IMR-90 (cell line): ENCODE data around the gene ZNF423. TPM values are rescaled to one million over a fixed set of nuclear protein-coding genes. Genes with fewer than 3 reads are reported as not detected.

ENCODE experiments used
- ATAC-seq: fragments of 200-7000 bp; cut with Tn5 transposase; 2 replicates; pipeline ENCODE4 v1.9.1; 2020; ENCODE audit warnings: low read depth, mild to moderate bottlenecking, moderate library complexity
- BruUV-seq: library from RNA; stranded (reverse); fragments of 400-500 nt; replicated peaks from 2 replicates; lab custom pipeline; 2021; lab: Mats Ljungman, UMichigan
- CTCF ChIA-PET: fragments of 300-600 bp; formaldehyde crosslinking; extraction: SDS; loops from one replicate; lab custom pipeline; 2021; ENCODE audit warnings: antibody characterized with exemption; lab: Yijun Ruan, JAX
- POLR2A ChIA-PET: fragments of 300-600 bp; sonication (Branson Sonifier 250); formaldehyde crosslinking; loops from one replicate; lab custom pipeline; 2022; ENCODE audit warnings: antibody characterized with exemption; ENCODE audit not compliant: unreplicated experiment; lab: Charles Lee
- DNase-seq: peaks from one replicate; pipeline ENCODE4 v3.0.0; 2013
- H2AFZ ChIP-seq: replicated peaks from 2 replicates; pipeline ENCODE3; 2013; ENCODE audit warnings: low read length, mild to moderate bottlenecking; ENCODE audit not compliant: poor library complexity
- H2AK5ac ChIP-seq: 2 replicates; pipeline ENCODE4 v1.6.1; 2013; ENCODE audit warnings: low read depth, low read length, inconsistent platforms
- H2AK9ac ChIP-seq: replicated peaks from 2 replicates; pipeline ENCODE3; 2013; ENCODE audit warnings: mild to moderate bottlenecking, low read depth, low read length, moderate library complexity; ENCODE audit not compliant: poor library complexity
- H2BK120ac ChIP-seq: 2 replicates; pipeline ENCODE4 v1.6.1; 2013; ENCODE audit warnings: low read depth, low read length, inconsistent platforms
- H2BK15ac ChIP-seq: 3 replicates; pipeline ENCODE4 v1.6.1; 2013; ENCODE audit warnings: low read depth, low read length, inconsistent platforms
- H2BK20ac ChIP-seq: 2 replicates; pipeline ENCODE4 v1.6.1; 2013; ENCODE audit warnings: low read depth, mild to moderate bottlenecking, inconsistent platforms, low read length, moderate library complexity
- H2BK5ac ChIP-seq: 2 replicates; pipeline ENCODE4 v1.6.1; 2013; ENCODE audit warnings: mild to moderate bottlenecking, low read depth, low read length, inconsistent platforms; ENCODE audit not compliant: poor library complexity, severe bottlenecking
- H3K14ac ChIP-seq: replicated peaks from 2 replicates; pipeline ENCODE4 v1.6.1; 2013; ENCODE audit warnings: low read depth, low read length, inconsistent platforms
- H3K18ac ChIP-seq: 2 replicates; pipeline ENCODE4 v1.6.1; 2013; ENCODE audit warnings: low read depth, low read length, control low read depth
- H3K23ac ChIP-seq: 2 replicates; pipeline ENCODE4 v1.6.1; 2013; ENCODE audit warnings: low read depth, low read length, inconsistent platforms
- H3K27ac ChIP-seq: 2 replicates; pipeline ENCODE4 v1.5.1; 2013; ENCODE audit warnings: mild to moderate bottlenecking, control low read depth, low read length; ENCODE audit not compliant: insufficient read depth
- H3K27me3 ChIP-seq: 2 replicates; pipeline ENCODE4 v1.6.1; 2013; ENCODE audit warnings: low read length; ENCODE audit not compliant: control insufficient read depth, insufficient read depth
- H3K36me3 ChIP-seq: 2 replicates; pipeline ENCODE4 v1.6.1; 2013; ENCODE audit warnings: low read length, mixed read lengths; ENCODE audit not compliant: control insufficient read depth, insufficient read depth
- H3K4ac ChIP-seq: 2 replicates; pipeline ENCODE4 v1.6.1; 2013; ENCODE audit warnings: low read depth, low read length, inconsistent platforms
- H3K4me1 ChIP-seq: 2 replicates; pipeline ENCODE4 v1.6.1; 2013; ENCODE audit warnings: low read length, mixed read lengths; ENCODE audit not compliant: control insufficient read depth, insufficient read depth
- H3K4me2 ChIP-seq: 2 replicates; pipeline ENCODE4 v1.6.1; 2013; ENCODE audit warnings: low read depth, mild to moderate bottlenecking, control low read depth, low read length, moderate library complexity
- H3K4me3 ChIP-seq: 2 replicates; pipeline ENCODE4 v1.5.1; 2013; ENCODE audit warnings: low read depth, mild to moderate bottlenecking, control low read depth, low read length, moderate library complexity; ENCODE audit not compliant: insufficient read depth
- H3K56ac ChIP-seq: 2 replicates; pipeline ENCODE4 v1.6.1; 2013; ENCODE audit warnings: low read length, inconsistent platforms; ENCODE audit not compliant: insufficient read depth; ENCODE audit errors: extremely low read depth
- H3K79me1 ChIP-seq, 2 experiments: 2 replicates each; pipeline ENCODE4 v1.6.1; 2013; ENCODE audit warnings: low read length in 2 of 2, inconsistent platforms in 1 of 2, low read depth in 1 of 2
- H3K9ac ChIP-seq: 2 replicates; pipeline ENCODE4 v1.6.1; 2013; ENCODE audit warnings: low read depth, low read length, control low read depth
- H3K9me1 ChIP-seq: 2 replicates; pipeline ENCODE4 v1.6.1; 2013; ENCODE audit warnings: low read length, inconsistent platforms; ENCODE audit not compliant: insufficient read depth
- H3K9me3 ChIP-seq: 2 replicates; pipeline ENCODE4 v1.6.1; 2013; ENCODE audit warnings: low read length; ENCODE audit not compliant: control insufficient read depth, insufficient read depth
- H4K20me1 ChIP-seq: 2 replicates; pipeline ENCODE4 v1.6.1; 2013; ENCODE audit warnings: low read length, inconsistent platforms; ENCODE audit not compliant: insufficient read depth
- H4K5ac ChIP-seq: 2 replicates; pipeline ENCODE4 v1.6.1; 2013; ENCODE audit warnings: mild to moderate bottlenecking, low read depth, low read length, control low read depth
- H4K8ac ChIP-seq, 2 experiments: 2 replicates each; pipeline ENCODE4 v1.6.1; 2013; ENCODE audit warnings: low read depth in 2 of 2, low read length in 2 of 2, control low read depth in 1 of 2, inconsistent platforms in 1 of 2
- H4K91ac ChIP-seq: 2 replicates; pipeline ENCODE4 v1.6.1; 2013; ENCODE audit warnings: low read depth, low read length, inconsistent platforms; ENCODE audit not compliant: insufficient read depth
- CEBPB ChIP-seq: IDR thresholded peaks from 2 replicates; pipeline ENCODE4 v1.6.1; 2012; ENCODE audit warnings: low read depth, low read length, improper control_type of control experiment
- FOS ChIP-seq: fragments of 150-350 bp; IDR thresholded peaks from 2 replicates; pipeline ENCODE4 v1.6.1; 2016; ENCODE audit warnings: low read depth, low read length
- MXI1 ChIP-seq: IDR thresholded peaks from 2 replicates; pipeline ENCODE4 v1.6.1; 2012; ENCODE audit warnings: low read depth, mild to moderate bottlenecking, low read length, moderate library complexity, borderline replicate concordance
- RCOR1 ChIP-seq: IDR thresholded peaks from 2 replicates; pipeline ENCODE4 v1.6.1; 2012; ENCODE audit warnings: mild to moderate bottlenecking, low read length, improper control_type of control experiment; ENCODE audit not compliant: insufficient replicate concordance
- RFX5 ChIP-seq: IDR thresholded peaks from 2 replicates; pipeline ENCODE4 v1.8.0; 2012; ENCODE audit warnings: low read depth, mild to moderate bottlenecking, low read length, moderate library complexity
- WGBS, 2 experiments: methylation state at CpG; one replicate each; pipeline versions ENCODE4 v1.1.5 to v1.1.7; 2013; ENCODE audit warnings: missing lambda C conversion rate in 2 of 2; ENCODE audit not compliant: insufficient read length in 1 of 2; ENCODE audit errors: extremely low coverage in 2 of 2; 5-methylcytosine and 5-hydroxymethylcytosine counted together
- dilution Hi-C: fragments of 300-500 bp; cut with HindIII; formaldehyde crosslinking; loops from one replicate; pipeline ENCODE4 v1.14.3; 2018; ENCODE audit warnings: low sequenced_read_pairs; ENCODE audit not compliant: unreplicated experiment
- in situ Hi-C: fragments of 300-500 bp; cut with MboI; formaldehyde crosslinking; loops from 3 replicates; pipeline ENCODE4 v1.14.3; 2019; ENCODE audit warnings: low sequenced_read_pairs, inconsistent platforms, mixed read lengths
- intact Hi-C: fragments of 100-400 bp; cut with micrococcal nuclease; formaldehyde crosslinking; loops from 2 replicates; pipeline ENCODE4 v1.10.0; 2022
- polyA plus RNA-seq, 3 experiments: library from polyadenylated mRNA; depleted of rRNA; stranded (reverse); fragments of >200 nt; gene quantifications; 2 replicates each; pipeline ENCODE4 v1.2.3, GENCODE V29; 2012; ENCODE audit warnings: low replicate concordance in 1 of 3
- total RNA-seq: library from RNA; depleted of rRNA; stranded (reverse); fragments of >200 nt; gene quantifications from 2 replicates; pipeline ENCODE4 v1.2.3, GENCODE V29; 2012

Gene ZNF423
- total and polyA plus RNA-seq, 2 of the 4 experiments (the other 2 are of a cell fraction): under 0.01 to 0.10 TPM

- TF ChIP-seq CEBPB: no peak
Observed at GRCh38 chr16:49850558-49851467, 5.1 kb downstream of the ZNF423 start (continued).

- no peak overlapping the region for H2BK5ac ChIP-seq
- no peak overlapping the region for H3K23ac ChIP-seq
- no peak overlapping the region for H2BK20ac ChIP-seq
- intact Hi-C loops: no loop called here
- H3K27me3 ChIP-seq: peaks cover 44% of the 10 kb centered on the region
- dilution Hi-C loops: no loop called here
- H3K9me1 ChIP-seq: no peaks in the 10 kb centered on the region
- no peaks in the 10 kb centered on the region for H3K79me1 ChIP-seq
- H3K4me3 ChIP-seq: no peak overlapping the region
- H2BK120ac ChIP-seq: no peak overlapping the region
- in situ Hi-C loops: no loop called here
- no peak overlapping the region for H2AFZ ChIP-seq
- no peak overlapping the region for H4K8ac ChIP-seq
- H3K4me1 ChIP-seq: no peaks in the 10 kb centered on the region
- no peaks in the 10 kb centered on the region for H4K20me1 ChIP-seq
- H4K91ac ChIP-seq: no peak overlapping the region
- H4K5ac ChIP-seq: no peak overlapping the region
- H3K36me3 ChIP-seq: no peaks in the 10 kb centered on the region
- ChIA-PET CTCF (no interaction called here), POLR2A (no interaction called here)
- no peak overlapping the region for H2BK15ac ChIP-seq
- no TSS peak for BruUV-seq
- no CpG with 5 or more reads among the region's 8 CpGs for WGBS, 2 experiments
- DNase-seq: no peak
- no peaks in the 10 kb centered on the region for H3K9me3 ChIP-seq
- no peak overlapping the region for H3K4ac ChIP-seq
- no peak overlapping the region for H3K56ac ChIP-seq
- no peak for TF ChIP-seq RFX5
- no peak for TF ChIP-seq MXI1
- TF ChIP-seq FOS: no peak
- TF ChIP-seq RCOR1: no peak
- no peak overlapping the region for H3K4me2 ChIP-seq
- no peak overlapping the region for H3K18ac ChIP-seq
- H3K14ac ChIP-seq: no peak overlapping the region
- no peak overlapping the region for H2AK9ac ChIP-seq
- ATAC-seq: no peak
- H3K9ac ChIP-seq: no peak overlapping the region
- H3K27ac ChIP-seq: no peak overlapping the region
- H2AK5ac ChIP-seq: no peak overlapping the region
Observed at GRCh38 chr16:49849754-49850108, 6.2 kb downstream of the ZNF423 start.
